ENCODE results near the gene MZT2A.
"Not testable (repeated sequence)": the region's sequence is repeated elsewhere in the genome, so short reads cannot be mapped to it uniquely, and the experiment has no call there.

DNA sequence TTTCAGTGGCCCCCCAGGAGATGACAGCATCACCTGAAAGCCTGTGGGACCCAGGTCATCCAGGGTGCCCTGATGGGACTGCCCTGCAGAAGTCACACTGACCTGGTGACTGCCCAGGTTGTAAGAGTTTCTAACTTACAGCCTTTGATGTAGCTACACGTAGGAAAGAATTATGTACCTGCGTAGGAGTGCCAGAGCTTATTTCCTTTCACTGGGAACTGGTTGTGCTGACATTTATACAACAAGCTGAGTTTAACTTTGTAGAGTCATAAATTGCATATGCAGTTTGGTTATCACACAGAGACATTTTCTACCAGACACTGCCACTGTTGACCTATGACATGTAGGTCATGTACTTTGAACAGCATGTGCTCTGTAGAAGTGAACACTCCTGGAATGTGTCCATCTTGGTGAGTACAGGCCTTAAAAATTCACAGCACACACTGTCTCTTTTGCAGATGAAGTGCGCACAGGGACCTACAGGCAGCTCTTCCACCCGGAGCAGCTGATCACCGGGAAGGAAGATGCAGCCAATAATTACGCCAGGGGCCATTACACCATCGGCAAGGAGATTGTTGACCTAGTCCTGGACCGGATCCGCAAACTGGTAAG lies 13.2 kb downstream of the MZT2A start:
- TF ChIP-seq, protein P1, sequence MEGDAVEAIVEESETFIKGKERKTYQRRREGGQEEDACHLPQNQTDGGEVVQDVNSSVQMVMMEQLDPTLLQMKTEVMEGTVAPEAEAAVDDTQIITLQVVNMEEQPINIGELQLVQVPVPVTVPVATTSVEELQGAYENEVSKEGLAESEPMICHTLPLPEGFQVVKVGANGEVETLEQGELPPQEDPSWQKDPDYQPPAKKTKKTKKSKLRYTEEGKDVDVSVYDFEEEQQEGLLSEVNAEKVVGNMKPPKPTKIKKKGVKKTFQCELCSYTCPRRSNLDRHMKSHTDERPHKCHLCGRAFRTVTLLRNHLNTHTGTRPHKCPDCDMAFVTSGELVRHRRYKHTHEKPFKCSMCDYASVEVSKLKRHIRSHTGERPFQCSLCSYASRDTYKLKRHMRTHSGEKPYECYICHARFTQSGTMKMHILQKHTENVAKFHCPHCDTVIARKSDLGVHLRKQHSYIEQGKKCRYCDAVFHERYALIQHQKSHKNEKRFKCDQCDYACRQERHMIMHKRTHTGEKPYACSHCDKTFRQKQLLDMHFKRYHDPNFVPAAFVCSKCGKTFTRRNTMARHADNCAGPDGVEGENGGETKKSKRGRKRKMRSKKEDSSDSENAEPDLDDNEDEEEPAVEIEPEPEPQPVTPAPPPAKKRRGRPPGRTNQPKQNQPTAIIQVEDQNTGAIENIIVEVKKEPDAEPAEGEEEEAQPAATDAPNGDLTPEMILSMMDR (IDR thresholded peaks at IDR 0.05) = not testable (repeated sequence)
- TF ChIP-seq POLR2A, POLR2AphosphoS5 (IDR thresholded peaks at IDR 0.05): not testable (repeated sequence)

All from suprapubic skin (tissue), 4 donors.